ENCODE measurements around the gene SCAPER.

DNA sequence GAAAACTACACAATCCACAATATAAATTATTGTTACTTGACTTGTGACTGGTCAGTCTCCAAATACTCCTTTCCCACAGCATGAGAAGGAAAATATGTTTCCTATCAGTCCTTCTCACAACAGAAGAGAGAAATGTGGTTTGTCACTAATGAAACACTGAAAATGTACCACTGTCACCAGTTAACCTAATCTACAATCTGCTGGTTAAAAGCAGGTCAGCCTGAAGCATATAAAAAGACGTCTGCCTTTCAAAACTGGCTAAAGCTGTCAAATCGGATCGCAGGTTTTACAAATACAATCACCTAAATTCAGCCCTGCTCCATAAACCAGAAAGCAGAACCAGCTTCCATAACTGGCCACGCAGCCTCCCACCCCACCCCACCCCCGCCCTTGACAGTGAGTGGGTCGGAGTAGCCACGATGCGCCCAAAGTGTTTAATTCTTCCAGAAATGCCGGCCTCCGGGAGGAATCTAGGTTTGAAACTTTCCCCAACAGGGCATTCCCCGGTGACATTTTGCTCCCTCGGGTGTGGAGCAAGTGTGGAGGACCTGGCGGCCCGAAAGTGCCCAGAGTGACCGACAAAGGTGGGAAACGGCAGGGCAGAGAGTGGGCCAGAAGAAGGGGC is 594.6 kb downstream of the SCAPER start:
- TF ChIP-seq CTCF (IDR thresholded peaks at IDR 0.05; ENCODE audit: poor library complexity, severe bottlenecking) (no peak), TAF1 (IDR thresholded peaks at IDR 0.05; ENCODE audit: low read depth) (no peak)
